CD4-positive, CD25-positive, alpha-beta regulatory T cell (primary cell): ENCODE measurements around the gene ZNF148. TPM values are rescaled to one million over a fixed set of nuclear protein-coding genes. Genes with fewer than 3 reads are reported as not detected.
"Not testable (repeated sequence)": the region's sequence is repeated elsewhere in the genome, so short reads cannot be mapped to it uniquely, and the experiment has no call there.

Source experiments
- ATAC-seq, 2 donors: fragments of 150-1000 bp; cut with Tn5 transposase; one replicate each; pipeline ENCODE4 v1.10.0; 2021; ENCODE audit warnings: low read depth in 2 of 2, moderate number of reproducible peaks in 2 of 2, moderate library complexity in 1 of 2
- DNase-seq, 3 donors: peaks; one replicate each; pipeline versions ENCODE4 v3.0.0 to v3.0.0-alpha.2; 2012 to 2022; ENCODE audit warnings: mixed read lengths in 1 of 3
- H3K27ac ChIP-seq: one replicate; pipeline ENCODE4 v1.7.0; 2013; ENCODE audit warnings: mild to moderate bottlenecking, low read length; ENCODE audit not compliant: insufficient read depth, poor library complexity, severe bottlenecking
- H3K27me3 ChIP-seq: one replicate; pipeline ENCODE4 v1.7.0; 2013; ENCODE audit warnings: low read length; ENCODE audit not compliant: control insufficient read depth, insufficient read depth
- H3K36me3 ChIP-seq: one replicate; pipeline ENCODE4 v1.7.0; 2013; ENCODE audit warnings: mild to moderate bottlenecking, low read length, moderate library complexity; ENCODE audit not compliant: control insufficient read depth, insufficient read depth
- H3K4me1 ChIP-seq: 2 replicates; pipeline ENCODE4 v1.7.0; 2013; ENCODE audit warnings: mild to moderate bottlenecking, low read length; ENCODE audit not compliant: insufficient read depth, control insufficient read depth, poor library complexity, severe bottlenecking
- H3K4me3 ChIP-seq: one replicate; pipeline ENCODE4 v1.7.0; 2013; ENCODE audit warnings: low read depth, mild to moderate bottlenecking, low read length, moderate library complexity
- H3K9me3 ChIP-seq, 2 experiments: 1 replicate in 1 of 2; 2 replicates in 1 of 2; pipeline ENCODE4 v1.7.0; 2013; ENCODE audit warnings: low read length in 2 of 2, mild to moderate bottlenecking in 1 of 2, moderate library complexity in 1 of 2; ENCODE audit not compliant: control insufficient read depth in 2 of 2
- H3K27ac Mint-ChIP-seq, 3 donors: one replicate each; pipeline ENCODE4 v1.8.0; 2020 to 2022; ENCODE audit warnings: mild to moderate bottlenecking in 3 of 3, mixed read lengths in 3 of 3, moderate library complexity in 2 of 3
- H3K27me3 Mint-ChIP-seq: one replicate; pipeline ENCODE4 v1.8.0; 2022; ENCODE audit warnings: mild to moderate bottlenecking, mixed read lengths
- H3K36me3 Mint-ChIP-seq: one replicate; pipeline ENCODE4 v1.8.0; 2020; ENCODE audit warnings: mixed read lengths
- H3K4me1 Mint-ChIP-seq, 4 donors: one replicate each; pipeline ENCODE4 v1.8.0; 2020 to 2022; ENCODE audit warnings: mixed read lengths in 4 of 4, mild to moderate bottlenecking in 1 of 4
- H3K4me3 Mint-ChIP-seq, 4 donors: one replicate each; pipeline ENCODE4 v1.8.0; 2020 to 2022; ENCODE audit warnings: mild to moderate bottlenecking in 4 of 4, mixed read lengths in 4 of 4, moderate library complexity in 3 of 4
- H3K9me3 Mint-ChIP-seq, 7 donors: one replicate each; pipeline ENCODE4 v1.8.0; 2020 to 2022; ENCODE audit warnings: mixed read lengths in 7 of 7, mild to moderate bottlenecking in 3 of 7, moderate library complexity in 2 of 7
- polyA plus RNA-seq, 4 donors: library from polyadenylated mRNA; unstranded; fragments of 300-500 nt; fragmentation: Illumina TruSeq; gene quantifications; one replicate each; pipeline ENCODE4 v1.2.3, GENCODE V29; 2021
- total RNA-seq: library from RNA; stranded (reverse); gene quantifications from one replicate; pipeline ENCODE4 v1.2.3, GENCODE V29; 2022

The ZNF148 gene, protein sequence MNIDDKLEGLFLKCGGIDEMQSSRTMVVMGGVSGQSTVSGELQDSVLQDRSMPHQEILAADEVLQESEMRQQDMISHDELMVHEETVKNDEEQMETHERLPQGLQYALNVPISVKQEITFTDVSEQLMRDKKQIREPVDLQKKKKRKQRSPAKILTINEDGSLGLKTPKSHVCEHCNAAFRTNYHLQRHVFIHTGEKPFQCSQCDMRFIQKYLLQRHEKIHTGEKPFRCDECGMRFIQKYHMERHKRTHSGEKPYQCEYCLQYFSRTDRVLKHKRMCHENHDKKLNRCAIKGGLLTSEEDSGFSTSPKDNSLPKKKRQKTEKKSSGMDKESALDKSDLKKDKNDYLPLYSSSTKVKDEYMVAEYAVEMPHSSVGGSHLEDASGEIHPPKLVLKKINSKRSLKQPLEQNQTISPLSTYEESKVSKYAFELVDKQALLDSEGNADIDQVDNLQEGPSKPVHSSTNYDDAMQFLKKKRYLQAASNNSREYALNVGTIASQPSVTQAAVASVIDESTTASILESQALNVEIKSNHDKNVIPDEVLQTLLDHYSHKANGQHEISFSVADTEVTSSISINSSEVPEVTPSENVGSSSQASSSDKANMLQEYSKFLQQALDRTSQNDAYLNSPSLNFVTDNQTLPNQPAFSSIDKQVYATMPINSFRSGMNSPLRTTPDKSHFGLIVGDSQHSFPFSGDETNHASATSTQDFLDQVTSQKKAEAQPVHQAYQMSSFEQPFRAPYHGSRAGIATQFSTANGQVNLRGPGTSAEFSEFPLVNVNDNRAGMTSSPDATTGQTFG
- total RNA-seq (50.6 TPM), polyA plus RNA-seq (10 to 100 TPM; 58.0 to 75.0 (median 65.4) TPM)

GRCh38 chr3:125374996-125375941, at the start of gene ZNF148:
Gene ZNF148 (minus strand): TSS chr3:125375325. CDS start chr3:125313640, 61,685 bp downstream.
- Mint-ChIP-seq H3K9me3 (no peaks in the 10 kb centered on the region), H3K27ac (peak within 1 kb of the TSS; percentile 98), H3K36me3 (peaks cover 12% of the 10 kb centered on the region), H3K4me3 (peak within 1 kb of the TSS; percentile 95 to 99 (median 97)), H3K4me1 (peaks cover 22 to 54% (median 35%) of the 10 kb centered on the region in 4 donors), H3K27me3 (no peaks in the 10 kb centered on the region)
- DNase-seq (peak; percentile 86 to 94 (median 94)), ATAC-seq (peak; percentile 98)
- Histone ChIP-seq H3K27ac (peak within 1 kb of the TSS; percentile 90), H3K9me3 (no peaks in the 10 kb centered on the region), H3K27me3 (no peaks in the 10 kb centered on the region), H3K4me3 (peak within 1 kb of the TSS; percentile 95), H3K36me3 (no peaks in the 10 kb centered on the region), H3K4me1 (peaks cover 35% of the 10 kb centered on the region)

DNA sequence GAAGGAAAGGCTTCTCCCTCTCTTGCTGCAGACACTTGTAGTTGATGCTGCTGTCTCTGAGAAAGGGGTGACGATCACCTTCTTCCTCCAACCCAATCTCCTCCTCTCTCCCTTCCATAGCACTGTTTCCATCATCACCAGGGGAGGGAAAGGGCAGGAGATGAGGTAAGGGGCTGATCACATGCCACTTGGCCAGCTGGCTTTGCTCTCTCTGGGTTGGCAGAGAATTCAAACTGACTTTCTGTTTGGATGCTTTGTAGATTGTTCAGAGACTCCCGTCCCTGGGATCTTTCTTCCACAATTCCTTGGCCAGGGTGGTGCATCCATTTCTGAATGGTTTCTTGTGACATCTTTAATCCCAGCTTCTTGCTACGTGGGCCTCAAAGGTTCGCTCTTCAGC, 43.2 kb upstream of the ZNF148 start:
- H3K9me3 ChIP-seq: no peaks in the 10 kb centered on the region
- no peaks in the 10 kb centered on the region for H3K36me3 ChIP-seq
- peaks cover 0 to 2% (median 0%) of the 10 kb centered on the region in 7 donors for H3K9me3 Mint-ChIP-seq
- no peaks in the 10 kb centered on the region for H3K27me3 ChIP-seq
- H3K27ac Mint-ChIP-seq: no peak overlapping the region
- peaks cover 13% of the 10 kb centered on the region for H3K27me3 Mint-ChIP-seq
- H3K36me3 Mint-ChIP-seq: no peaks in the 10 kb centered on the region
- H3K27ac ChIP-seq: no peak overlapping the region
- no peak overlapping the region for H3K4me3 Mint-ChIP-seq
- no peaks in the 10 kb centered on the region for H3K4me1 Mint-ChIP-seq
- no peaks in the 10 kb centered on the region for H3K4me1 ChIP-seq
- ATAC-seq (no peak), DNase-seq (no peak)
- no peak overlapping the region for H3K4me3 ChIP-seq

DNA sequence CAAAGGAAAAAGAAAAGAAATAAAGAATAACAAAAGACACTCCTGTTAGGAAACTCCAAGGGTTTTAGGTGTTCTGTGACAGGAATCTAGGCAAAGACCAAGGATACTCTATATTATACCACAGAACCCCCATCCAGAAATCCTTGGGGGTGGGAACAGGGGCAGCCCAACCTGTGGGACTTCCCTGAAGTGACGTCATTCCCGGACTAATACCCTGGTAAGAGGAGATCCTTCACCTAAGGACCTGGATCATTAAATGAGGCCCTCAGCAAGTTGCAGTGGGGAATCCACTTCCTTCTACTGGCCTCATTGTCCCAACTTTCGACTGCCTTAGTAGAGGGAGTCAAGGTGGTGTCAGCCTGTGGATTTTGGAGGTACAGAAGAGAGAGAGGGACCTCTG, 41.1 kb upstream of the ZNF148 start:
- Histone ChIP-seq H3K4me3 (no peak overlapping the region), H3K9me3 (no peaks in the 10 kb centered on the region), H3K36me3 (no peaks in the 10 kb centered on the region), H3K4me1 (no peaks in the 10 kb centered on the region), H3K27me3 (no peaks in the 10 kb centered on the region), H3K27ac (no peak overlapping the region)
- Mint-ChIP-seq H3K27ac (no peak overlapping the region), H3K27me3 (peaks cover 6% of the 10 kb centered on the region), H3K36me3 (no peaks in the 10 kb centered on the region), H3K4me3 (no peak overlapping the region), H3K4me1 (no peaks in the 10 kb centered on the region), H3K9me3 (peaks cover 0 to 4% (median 0%) of the 10 kb centered on the region in 7 donors)
- ATAC-seq: no peak
- DNase-seq: no peak

DNA sequence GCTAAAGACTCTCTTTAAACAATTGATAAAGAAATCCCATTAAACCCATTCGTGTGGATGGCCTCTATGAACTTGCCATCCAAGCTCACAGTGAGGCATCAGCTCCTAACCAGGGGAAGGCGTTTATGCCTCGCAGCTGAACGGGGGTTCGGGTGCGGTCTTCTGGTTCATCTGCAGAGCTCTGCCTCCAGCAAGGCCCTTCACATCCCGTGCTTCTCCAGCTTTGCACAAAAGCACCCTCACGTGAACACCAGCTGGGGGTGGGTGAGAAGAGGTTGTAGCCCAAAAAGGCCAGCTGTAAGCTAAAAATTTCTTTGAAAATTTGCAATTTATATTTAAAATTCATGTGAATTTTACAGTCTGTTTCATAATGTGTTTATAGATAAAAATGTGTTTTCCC, 39.5 kb upstream of the ZNF148 start:
- no peak overlapping the region for H3K4me3 Mint-ChIP-seq
- Histone ChIP-seq H3K4me1 (no peaks in the 10 kb centered on the region), H3K36me3 (no peaks in the 10 kb centered on the region), H3K9me3 (no peaks in the 10 kb centered on the region), H3K4me3 (no peak overlapping the region), H3K27me3 (no peaks in the 10 kb centered on the region), H3K27ac (no peak overlapping the region)
- no peak for DNase-seq
- H3K27ac Mint-ChIP-seq: no peak overlapping the region
- no peaks in the 10 kb centered on the region for H3K4me1 Mint-ChIP-seq
- peaks cover 0 to 4% (median 0%) of the 10 kb centered on the region in 7 donors for H3K9me3 Mint-ChIP-seq
- ATAC-seq: no peak
- no peaks in the 10 kb centered on the region for H3K36me3 Mint-ChIP-seq
- peaks cover 5% of the 10 kb centered on the region for H3K27me3 Mint-ChIP-seq

- Histone ChIP-seq H3K9me3 (no peaks in the 10 kb centered on the region), H3K4me3 (no peak overlapping the region), H3K4me1 (no peaks in the 10 kb centered on the region), H3K36me3 (no peaks in the 10 kb centered on the region), H3K27ac (no peak overlapping the region), H3K27me3 (no peaks in the 10 kb centered on the region)
- DNase-seq (no peak), ATAC-seq (no peak)
- peaks cover 4% of the 10 kb centered on the region for H3K36me3 Mint-ChIP-seq
- no peaks in the 10 kb centered on the region for H3K4me1 Mint-ChIP-seq
- no peak overlapping the region for H3K4me3 Mint-ChIP-seq
- no peak overlapping the region for H3K27ac Mint-ChIP-seq
- peaks cover 17% of the 10 kb centered on the region for H3K27me3 Mint-ChIP-seq
- peaks cover 0 to 10% (median 2%) of the 10 kb centered on the region in 7 donors for H3K9me3 Mint-ChIP-seq
These were observed 35.8 kb upstream of the ZNF148 start for GRCh38 chr3:125410922-125411321.

DNA sequence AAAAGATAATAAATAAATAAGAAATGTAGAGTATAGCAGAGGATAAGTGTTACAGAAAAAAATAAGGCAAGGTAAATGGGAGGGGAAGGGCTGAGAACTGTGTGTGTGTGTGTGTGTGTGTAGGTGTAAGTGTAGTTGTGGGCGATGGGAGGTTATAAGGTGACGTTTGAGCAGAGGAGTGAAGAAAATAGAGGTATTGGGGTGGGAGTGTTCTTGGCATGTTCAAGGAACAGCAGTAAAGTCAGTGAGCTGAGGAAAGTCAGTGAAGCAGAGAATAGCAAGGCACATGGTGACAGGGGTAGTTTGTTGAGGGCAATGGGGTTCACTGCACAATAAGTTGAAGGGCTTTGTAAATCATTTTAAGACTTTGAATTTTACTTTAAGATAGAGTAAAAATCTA, 30.9 kb upstream of the ZNF148 start:
- H3K9me3 ChIP-seq: peaks cover 0 to 6% of the 10 kb centered on the region in 2 experiments
- Mint-ChIP-seq H3K27ac (peak overlapping the region in 1 of 3 donors; percentile 41), H3K4me3 (no peak overlapping the region), H3K36me3 (peaks cover 10% of the 10 kb centered on the region), H3K4me1 (no peaks in the 10 kb centered on the region), H3K9me3 (peaks cover 0 to 19% (median 5%) of the 10 kb centered on the region in 7 donors), H3K27me3 (peaks cover 43% of the 10 kb centered on the region)
- ATAC-seq (no peak), DNase-seq (no peak)
- H3K27ac ChIP-seq: no peak overlapping the region
- no peaks in the 10 kb centered on the region for H3K4me1 ChIP-seq
- H3K27me3 ChIP-seq: peaks cover 3% of the 10 kb centered on the region
- no peaks in the 10 kb centered on the region for H3K36me3 ChIP-seq
- no peak overlapping the region for H3K4me3 ChIP-seq

DNA sequence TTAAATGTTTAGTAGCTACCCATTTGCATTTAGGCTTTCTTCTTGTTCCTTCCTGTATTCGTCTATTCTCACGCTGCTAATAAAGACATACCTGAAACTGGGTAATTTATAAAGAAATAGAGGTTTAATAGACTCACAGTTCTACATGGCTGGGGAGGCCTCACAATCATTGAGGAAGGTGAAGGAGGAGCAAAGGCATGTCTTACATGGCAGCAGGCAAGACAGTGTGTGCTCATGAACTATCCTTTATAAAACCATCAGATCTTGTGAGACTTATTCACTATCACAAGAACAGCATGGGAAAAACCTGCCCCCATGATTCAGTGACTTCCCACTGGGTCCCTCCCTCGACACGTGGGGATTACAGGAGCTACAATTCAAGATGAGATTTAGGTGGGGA, 30.4 kb upstream of the ZNF148 start:
- H3K9me3 ChIP-seq, DNase-seq, H3K4me1 Mint-ChIP-seq, ATAC-seq, H3K4me3 Mint-ChIP-seq, H3K4me1 ChIP-seq, H3K36me3 ChIP-seq, H3K27ac Mint-ChIP-seq, H3K27ac ChIP-seq, H3K27me3 ChIP-seq, H3K4me3 ChIP-seq: not testable (repeated sequence)
- H3K36me3 Mint-ChIP-seq: peaks cover 10% of the 10 kb centered on the region
- H3K9me3 Mint-ChIP-seq: peaks cover 0 to 19% (median 5%) of the 10 kb centered on the region in 7 donors
- peaks cover 48% of the 10 kb centered on the region for H3K27me3 Mint-ChIP-seq
